ENCODE results near the gene CTRL.
"Not testable (repeated sequence)": the region's sequence is repeated elsewhere in the genome, so short reads cannot be mapped to it uniquely, and the experiment has no call there.

The CTRL gene

DNA sequence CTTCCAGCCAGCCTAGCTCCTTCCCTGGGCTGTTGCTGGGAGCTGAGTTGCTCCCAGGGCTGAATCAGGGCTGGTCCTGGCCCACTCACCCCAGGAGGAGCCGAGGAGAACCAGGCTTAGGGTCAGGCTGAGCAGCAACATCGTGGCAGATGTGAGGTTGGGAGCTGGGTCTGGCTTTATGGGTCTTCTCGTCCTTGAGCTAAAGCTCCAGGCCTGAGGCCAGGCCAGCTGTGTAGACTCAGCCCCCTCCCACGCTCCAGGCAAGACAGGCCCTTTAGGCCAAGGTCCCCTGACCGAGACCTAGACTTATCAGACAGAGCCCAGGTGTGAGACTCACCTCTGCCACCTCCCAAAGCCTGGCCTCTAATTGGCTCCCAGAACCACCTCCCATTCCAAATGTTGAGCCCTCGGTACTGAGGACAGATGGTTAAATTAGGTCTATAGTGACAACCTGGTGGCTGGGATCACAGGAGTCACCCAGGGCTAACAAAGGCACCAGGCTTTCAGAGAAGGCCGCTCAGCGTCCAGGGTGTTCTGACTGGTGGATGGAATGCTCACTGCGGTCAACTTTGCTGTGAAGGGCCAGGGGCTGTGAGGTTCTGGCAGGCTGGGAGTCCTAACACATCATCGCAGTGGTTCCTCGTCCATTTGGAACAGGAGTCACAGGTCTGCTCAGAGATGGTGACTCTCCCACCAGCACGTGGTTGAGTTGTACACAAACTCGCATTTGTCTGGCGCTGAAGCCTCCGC, at the start of gene CTRL:
CTRL (minus strand) TSS at position 151 of the 750 bp plus-strand sequence; CDS start at position 141, 10 bp downstream.
- DNase-seq (ENCODE audit: low read depth) = no peak

- no peak for DNase-seq (ENCODE audit: low read depth)
These were observed 48.5 kb upstream of the CTRL start, which contains the start of gene DPEP3 for GRCh38 chr16:67979955-67980678. Gene DPEP3 (minus strand): TSS chr16:67980499. CDS start chr16:67980380, 119 bp downstream.

GRCh38 chr16:67977469-67978227, 46.0 kb upstream of the CTRL start:
- DNase-seq (ENCODE audit: low read depth) = no peak

DNA sequence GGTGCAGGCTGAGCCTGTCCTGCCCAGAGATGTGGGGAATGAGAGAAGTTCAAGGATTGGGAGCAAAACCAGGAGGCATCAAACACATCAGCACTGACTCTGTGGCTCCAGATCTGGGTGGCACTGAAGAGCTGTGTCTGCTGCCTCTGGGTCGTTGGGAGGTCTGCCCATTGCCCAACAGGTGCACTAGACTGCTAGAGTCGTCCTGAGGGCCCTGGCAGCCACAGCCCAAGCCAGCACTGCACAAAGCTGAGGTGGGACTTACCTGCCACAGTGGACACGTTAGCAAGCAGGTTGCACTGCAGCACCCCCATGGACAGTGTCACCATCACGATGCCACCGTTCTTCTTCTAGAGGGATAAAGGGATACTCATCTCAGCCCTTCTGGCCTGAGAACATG, 45.3 kb upstream of the CTRL start:
- DNase-seq (ENCODE audit: low read depth) = no peak

- DNase-seq (ENCODE audit: low read depth) = no peak
These were observed 44.5 kb upstream of the CTRL start for GRCh38 chr16:67976205-67976604.

- no peak for DNase-seq (ENCODE audit: low read depth)
These were observed 43.9 kb upstream of the CTRL start for GRCh38 chr16:67975321-67976105.

DNA sequence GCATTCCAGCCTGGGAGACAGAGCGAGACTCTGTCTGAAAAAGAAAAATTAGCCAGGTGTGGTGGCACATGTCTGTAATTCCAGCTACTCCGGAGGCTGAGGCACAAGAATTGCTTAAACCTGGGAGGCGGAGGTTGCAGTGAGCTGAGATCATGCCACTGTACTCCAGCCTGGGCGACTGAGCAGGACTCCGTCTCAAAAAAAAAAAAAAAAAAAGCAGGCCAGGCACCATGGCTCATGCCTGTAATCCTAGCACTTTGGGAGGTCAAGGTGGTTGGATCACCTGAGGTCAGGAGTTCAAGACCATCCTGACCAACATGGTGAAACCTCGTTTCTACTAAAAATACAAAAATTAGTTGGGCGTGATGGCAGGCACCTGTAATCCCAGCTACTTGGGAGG, 40.6 kb upstream of the CTRL start:
- DNase-seq (ENCODE audit: low read depth) = not testable (repeated sequence)

DNA sequence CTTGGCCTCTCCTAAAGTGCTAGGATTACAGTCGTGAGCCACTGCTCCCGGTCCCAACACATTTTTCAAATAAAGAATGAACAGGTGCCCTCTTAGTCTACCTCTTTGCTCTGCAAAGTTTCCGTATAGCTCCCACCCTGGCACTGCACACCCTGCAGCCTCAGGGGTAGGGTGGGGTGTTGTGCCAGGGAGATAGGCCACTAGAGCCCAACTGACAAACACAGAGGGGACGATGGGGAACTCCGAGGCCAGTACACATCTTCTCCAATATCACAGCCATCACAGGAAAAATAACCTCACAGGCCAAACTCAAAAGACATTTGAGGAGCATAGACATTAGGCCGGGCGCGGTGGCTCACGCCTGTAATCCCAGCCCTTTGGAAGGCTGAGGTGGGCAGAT, 39.4 kb upstream of the CTRL start:
- DNase-seq (ENCODE audit: low read depth) = no peak

GRCh38 chr16:67969254-67970039, 37.8 kb upstream of the CTRL start:
- DNase-seq (ENCODE audit: low read depth) = peak; percentile 30

- DNase-seq (ENCODE audit: low read depth) = peak; percentile 90
These were observed 37.0 kb upstream of the CTRL start, which contains the start of gene SLC12A4 for GRCh38 chr16:67968400-67969253. Gene SLC12A4 (minus strand): TSS chr16:67968637. CDS start chr16:67968553, 84 bp downstream.

DNA sequence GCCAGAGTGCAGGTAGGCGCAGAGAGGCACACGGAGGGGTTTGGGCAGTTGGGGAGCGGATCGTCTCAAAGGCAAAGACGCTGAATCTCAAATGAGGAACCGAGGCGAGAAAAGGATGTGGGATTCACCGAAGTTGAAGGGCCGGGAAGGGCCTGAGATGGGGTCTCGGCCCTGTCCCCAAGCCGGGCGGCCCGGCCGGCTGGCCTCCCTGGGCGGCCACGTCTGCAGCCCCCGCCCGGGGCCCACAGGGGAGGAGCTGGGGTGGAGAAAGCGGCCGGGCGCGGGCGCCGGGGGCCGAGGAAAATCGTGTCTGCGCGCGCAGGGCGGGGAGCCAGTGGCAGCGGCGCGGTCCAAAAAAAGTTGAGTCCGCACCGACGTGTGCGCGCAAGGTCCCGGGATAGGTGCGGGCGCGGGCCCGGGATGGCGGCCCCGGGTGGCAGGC, 36.3 kb upstream of the CTRL start:
- peak; percentile 56 for DNase-seq (ENCODE audit: low read depth)

GRCh38 chr16:67967183-67967957, 35.7 kb upstream of the CTRL start:
- peak; percentile 64 for DNase-seq (ENCODE audit: low read depth)

DNA sequence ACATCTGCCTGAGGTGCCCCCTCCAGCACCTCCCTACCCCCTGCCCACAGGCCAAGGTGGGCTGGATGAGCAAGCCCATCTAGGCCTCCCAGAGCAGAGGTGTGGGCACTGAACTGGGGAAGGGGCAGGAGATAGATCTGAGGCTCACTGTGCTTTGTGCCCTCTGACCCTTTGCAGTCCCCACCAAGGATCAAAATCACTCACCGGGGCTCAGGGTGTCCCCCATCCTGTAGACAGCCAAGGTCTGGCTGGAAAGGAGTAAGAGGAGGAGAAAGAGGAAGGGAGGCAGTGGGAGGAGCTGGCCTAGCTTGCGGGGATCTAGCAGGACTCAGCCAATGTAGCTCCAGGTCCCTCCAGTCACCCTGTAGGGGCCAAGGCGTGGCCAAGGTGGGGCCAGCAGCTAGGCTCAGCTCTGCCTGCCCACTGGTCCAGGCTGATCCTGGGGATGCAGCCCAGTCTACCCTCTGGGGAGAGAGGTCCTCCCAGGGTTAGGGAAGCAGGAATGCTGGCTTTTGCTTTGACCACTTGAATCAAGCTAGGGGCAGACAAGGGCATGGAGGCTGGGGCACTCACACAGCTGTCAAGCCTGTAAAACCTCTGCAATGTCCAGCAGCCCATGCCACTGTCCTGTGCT, 35.0 kb upstream of the CTRL start:
- DNase-seq (ENCODE audit: low read depth) = peak; percentile 62

GRCh38 chr16:67965668-67966548, 34.2 kb upstream of the CTRL start:
- DNase-seq (ENCODE audit: low read depth) = no peak

GRCh38 chr16:67964477-67965131, 32.9 kb upstream of the CTRL start:
- no peak for DNase-seq (ENCODE audit: low read depth)

GRCh38 chr16:67963662-67964321, 32.1 kb upstream of the CTRL start:
- DNase-seq (ENCODE audit: low read depth) = no peak

Data from ELR (cell line).